Activated CD4-positive, CD25-positive, alpha-beta regulatory T cell treated with anti-CD3 and anti-CD28 coated beads, Interleukin-2, amount 50 U/mL, for 72 hours (primary cell): ENCODE results near the gene PLEKHJ1.

Experiments used
- DNase-seq: peaks from one replicate; pipeline ENCODE4 v3.0.0; 2021

Gene PLEKHJ1

GRCh38 chr19:2249010-2249866, 13.1 kb upstream of the PLEKHJ1 start, which contains the start of gene AMH:
Gene AMH, plus strand, starts transcription at chr19:2249323. Its CDS starts 10 bp downstream, at chr19:2249333.
- no peak for DNase-seq

GRCh38 chr19:2248136-2249009, 12.2 kb upstream of the PLEKHJ1 start:
- no peak for DNase-seq

- no peak for DNase-seq
Measured at GRCh38 chr19:2247433-2248101, 11.4 kb upstream of the PLEKHJ1 start.

GRCh38 chr19:2246801-2247361, 10.8 kb upstream of the PLEKHJ1 start:
- DNase-seq, result no peak

GRCh38 chr19:2246014-2246620, 10.0 kb upstream of the PLEKHJ1 start:
- no peak for DNase-seq

GRCh38 chr19:2245273-2245672, 9.1 kb upstream of the PLEKHJ1 start:
- no peak for DNase-seq

- no peak for DNase-seq
Measured at GRCh38 chr19:2244486-2244885, 8.4 kb upstream of the PLEKHJ1 start.

- DNase-seq, result no peak
Measured at GRCh38 chr19:2244125-2244411, 7.9 kb upstream of the PLEKHJ1 start.

- DNase-seq, result no peak
Measured at GRCh38 chr19:2243274-2244124, 7.4 kb upstream of the PLEKHJ1 start.

GRCh38 chr19:2242816-2243215, 6.7 kb upstream of the PLEKHJ1 start:
- no peak for DNase-seq

- no peak for DNase-seq
Measured at GRCh38 chr19:2242092-2242537, 6.0 kb upstream of the PLEKHJ1 start.

- no peak for DNase-seq
Measured at GRCh38 chr19:2240881-2241760, 5.0 kb upstream of the PLEKHJ1 start.

GRCh38 chr19:2239771-2240770, 3.9 kb upstream of the PLEKHJ1 start:
- DNase-seq, result no peak

- DNase-seq, result no peak
Measured at GRCh38 chr19:2239173-2239572, 3.0 kb upstream of the PLEKHJ1 start.

GRCh38 chr19:2237869-2238153, 1.7 kb upstream of the PLEKHJ1 start:
- no peak for DNase-seq

- DNase-seq, result no peak
Measured at GRCh38 chr19:2237051-2237868, 1.1 kb upstream of the PLEKHJ1 start.

GRCh38 chr19:2236064-2236313, 140 bp downstream of the PLEKHJ1 start:
- no peak for DNase-seq

GRCh38 chr19:2235381-2236063, 607 bp downstream of the PLEKHJ1 start:
- peak; percentile 43 for DNase-seq
